Endothelial cell of umbilical vein (primary cell): ENCODE data around the gene IGBP1. TPM values are rescaled to one million over a fixed set of nuclear protein-coding genes. Genes with fewer than 3 reads are reported as not detected.

Experiments used
- BruUV-seq: library from RNA; stranded (reverse); fragments of 400-500 nt; replicated peaks from 2 replicates; lab custom pipeline; 2021; lab: Mats Ljungman, UMichigan
- CTCF ChIA-PET: fragments of 300-600, 350-600 bp; sonication (Branson Sonifier 250); formaldehyde crosslinking; loops from one replicate; lab custom pipeline; 2021; ENCODE audit warnings: antibody characterized with exemption, inconsistent platforms; lab: Charles Lee
- POLR2A ChIA-PET: fragments of 300-600, 350-600 bp; sonication (Branson Sonifier 250); formaldehyde crosslinking; loops from one replicate; lab custom pipeline; 2021; ENCODE audit warnings: antibody characterized with exemption, inconsistent platforms; lab: Charles Lee
- DNase-seq: peaks from one replicate; pipeline ENCODE4 v3.0.0-alpha.2; 2011; ENCODE audit warnings: low read depth, low spot score
- FAIRE-seq: peaks from 2 replicates; lab custom pipeline; 2011; peaks lifted over from hg19 to GRCh38; lab: Jason Lieb, UNC
- H2AFZ ChIP-seq: 2 replicates; pipeline ENCODE4 v1.6.0; 2012; ENCODE audit warnings: low read depth, low read length, control low read depth, inconsistent platforms
- H3K27ac ChIP-seq: 2 replicates; pipeline ENCODE4 v1.5.1; 2011; ENCODE audit warnings: low read depth, mild to moderate bottlenecking, control low read depth, low read length, moderate library complexity; ENCODE audit not compliant: insufficient read depth
- H3K27me3 ChIP-seq, 2 experiments: 2 replicates each; pipeline versions ENCODE4 v1.6.0 to v1.6.1; 2011; ENCODE audit warnings: low read length in 2 of 2, mixed read lengths in 1 of 2; ENCODE audit not compliant: control insufficient read depth in 2 of 2, insufficient read depth in 2 of 2
- H3K36me3 ChIP-seq, 2 experiments: 2 replicates in 1 of 2; 3 replicates in 1 of 2; pipeline ENCODE4 v1.5.1; 2011; ENCODE audit warnings: low read length in 2 of 2, mild to moderate bottlenecking in 1 of 2, moderate library complexity in 1 of 2; ENCODE audit not compliant: control insufficient read depth in 2 of 2, insufficient read depth in 2 of 2; ENCODE audit errors: extremely low read depth in 1 of 2
- H3K4me1 ChIP-seq: 3 replicates; pipeline ENCODE4 v1.5.1; 2011; ENCODE audit warnings: mild to moderate bottlenecking, low read length; ENCODE audit not compliant: control insufficient read depth, insufficient read depth; ENCODE audit errors: extremely low read depth
- H3K4me2 ChIP-seq: 2 replicates; pipeline ENCODE4 v1.6.1; 2011; ENCODE audit warnings: low read length, control low read depth, mixed read lengths; ENCODE audit not compliant: insufficient read depth
- H3K4me3 ChIP-seq, 3 experiments: fragments of 200-600 bp in 1 of 3; sonication (generic), shearing (Covaris generic) in 1 of 3; replicated peaks in 1 of 3; 2 replicates each; pipeline ENCODE4 v1.5.1; 2011 to 2016; ENCODE audit warnings: control low read depth in 3 of 3, low read length in 3 of 3, mild to moderate bottlenecking in 2 of 3, inconsistent platforms in 1 of 3, low read depth in 1 of 3, moderate library complexity in 1 of 3; ENCODE audit not compliant: insufficient read depth in 1 of 3
- H3K79me2 ChIP-seq: 2 replicates; pipeline ENCODE4 v1.6.0; 2012; ENCODE audit warnings: low read length, inconsistent platforms; ENCODE audit not compliant: control insufficient read depth, insufficient read depth
- H3K9ac ChIP-seq: replicated peaks from 2 replicates; pipeline ENCODE3; 2011; ENCODE audit warnings: low read length, control low read depth; ENCODE audit not compliant: insufficient read depth; ENCODE audit errors: extremely low read depth
- H3K9me1 ChIP-seq: replicated peaks from 3 replicates; pipeline ENCODE4 v1.6.0; 2011; ENCODE audit warnings: mild to moderate bottlenecking, low read length; ENCODE audit not compliant: control insufficient read depth, insufficient read depth; ENCODE audit errors: extremely low read depth
- H3K9me3 ChIP-seq: replicated peaks from 2 replicates; pipeline ENCODE4 v1.5.1; 2012; ENCODE audit warnings: low read length, inconsistent platforms; ENCODE audit not compliant: control insufficient read depth, insufficient read depth
- H4K20me1 ChIP-seq: replicated peaks from 2 replicates; pipeline ENCODE3; 2011; ENCODE audit warnings: mild to moderate bottlenecking, low read length; ENCODE audit not compliant: control insufficient read depth, insufficient read depth; ENCODE audit errors: extremely low read depth
- CTCF ChIP-seq, 2 donors: IDR thresholded peaks; 1 replicate in 1 of 2; 2 replicates in 1 of 2; pipeline ENCODE4 v1.5.1; 2011; ENCODE audit warnings: low read length in 2 of 2, mild to moderate bottlenecking in 2 of 2, moderate library complexity in 2 of 2, control low read depth in 1 of 2, inconsistent platforms in 1 of 2, low read depth in 1 of 2; ENCODE audit not compliant: insufficient read depth in 1 of 2; ENCODE audit errors: extremely low read depth in 1 of 2
- MYC ChIP-seq: IDR thresholded peaks from one replicate; pipeline ENCODE4 v1.6.1; 2011; ENCODE audit warnings: mild to moderate bottlenecking, low read depth, low read length
- POLR2A ChIP-seq: IDR thresholded peaks from 2 replicates; pipeline ENCODE4 v1.6.1; 2012; ENCODE audit warnings: low read depth, mild to moderate bottlenecking, control low read depth, low read length
- dilution Hi-C: fragments of 300-500 bp; cut with MboI; formaldehyde crosslinking; loops from one replicate; pipeline ENCODE4 v1.15.0; 2019; ENCODE audit warnings: low sequenced_read_pairs; ENCODE audit not compliant: extremely low pct_ligation_motif_present
- intact Hi-C: fragments of 100-400 bp; cut with micrococcal nuclease; formaldehyde crosslinking; loops from one replicate; pipeline ENCODE4 v1.10.0; 2022
- polyA plus RNA-seq, 4 experiments: library from polyadenylated mRNA; depleted of rRNA in 3 of 4; stranded (reverse) in 3 of 4; unstranded in 1 of 4; fragments of >200 nt; gene quantifications; 2 replicates each; pipeline versions ENCODE4 v1.2.1 to v1.2.3, GENCODE V29; 2011 to 2012; ENCODE audit warnings: missing spikeins in 1 of 4
- total RNA-seq: library from RNA; stranded (reverse); gene quantifications from 2 replicates; pipeline ENCODE4 v1.2.3, GENCODE V29; 2021

The IGBP1 gene
- total and polyA plus RNA-seq, 2 donors (not counting 3 experiments of a cell fraction or from before 2014, with no cell fraction given): 38.1 to 39.5 TPM

- CTCF ChIA-PET: no interaction called here
- Histone ChIP-seq H3K36me3 (no peaks in the 10 kb centered on the region), H3K9me1 (no peaks in the 10 kb centered on the region), H3K4me2 (no peak overlapping the region), H3K27me3 (peaks cover 0 to 2% of the 10 kb centered on the region in 2 experiments), H3K9me3 (no peaks in the 10 kb centered on the region), H3K4me3 (no peak overlapping the region), H3K27ac (no peak overlapping the region), H3K4me1 (no peaks in the 10 kb centered on the region), H4K20me1 (no peaks in the 10 kb centered on the region), H3K79me2 (no peaks in the 10 kb centered on the region), H3K9ac (no peak overlapping the region), H2AFZ (no peak overlapping the region)
- no peak for TF ChIP-seq POLR2A
- no peak for DNase-seq
- POLR2A ChIA-PET: no interaction called here
- FAIRE-seq: no peak
- no TSS peak for BruUV-seq
- dilution Hi-C loops: no loop called here
- intact Hi-C loops: no loop called here
Measured at GRCh38 chrX:70190225-70190624, 57.0 kb downstream of the IGBP1 start.

- Histone ChIP-seq H3K4me3 (no peak overlapping the region), H3K27ac (no peak overlapping the region), H3K79me2 (no peaks in the 10 kb centered on the region), H3K9me3 (no peaks in the 10 kb centered on the region), H2AFZ (peak overlapping the region; percentile 21), H3K9me1 (no peaks in the 10 kb centered on the region), H3K4me1 (no peaks in the 10 kb centered on the region), H3K36me3 (no peaks in the 10 kb centered on the region), H4K20me1 (no peaks in the 10 kb centered on the region), H3K27me3 (peaks cover 0 to 1% of the 10 kb centered on the region in 2 experiments), H3K4me2 (no peak overlapping the region), H3K9ac (no peak overlapping the region)
- dilution Hi-C loops: no loop called here
- ChIA-PET POLR2A (no interaction called here), CTCF (interaction anchor here (0.6 to 1.9 kb wide), 5 partner anchors 23 to 236 kb away, joined by 3 to 5 read pairs (median 3); partner anchors contain the start of gene IGBP1)
- DNase-seq (peak; percentile 59), FAIRE-seq (peak; percentile 88)
- intact Hi-C loops: no loop called here
- peak; percentile 41 to 52 for TF ChIP-seq CTCF (IDR thresholded peaks at IDR 0.05; ENCODE audit: extremely low read depth in 1 of 2, insufficient read depth in 1 of 2, low read depth in 1 of 2, low read length in 2 of 2)
- TF ChIP-seq MYC: no peak
- BruUV-seq: no TSS peak
Measured at GRCh38 chrX:70196961-70197720, 63.9 kb downstream of the IGBP1 start.
